Stimulated activated CD8-positive, alpha-beta memory T cell treated with anti-CD3 and anti-CD28 coated beads, Interleukin-4, amount 100 ng/mL, for 1 hour (primary cell): ENCODE results near the gene MTCH1.
"Not testable (repeated sequence)": the region's sequence is repeated elsewhere in the genome, so short reads cannot be mapped to it uniquely, and the experiment has no call there.

ENCODE experiments used
- DNase-seq, 2 donors: peaks; one replicate each; pipeline ENCODE4 v3.0.0-alpha.2; 2020; ENCODE audit warnings: low read depth in 2 of 2, low spot score in 1 of 2

Gene MTCH1

GRCh38 chr6:36955671-36956445 lies 30.1 kb downstream of the MTCH1 start:
- no peak for DNase-seq

- DNase-seq, result no peak
These were observed 30.9 kb downstream of the MTCH1 start for GRCh38 chr6:36955136-36955535.

DNA sequence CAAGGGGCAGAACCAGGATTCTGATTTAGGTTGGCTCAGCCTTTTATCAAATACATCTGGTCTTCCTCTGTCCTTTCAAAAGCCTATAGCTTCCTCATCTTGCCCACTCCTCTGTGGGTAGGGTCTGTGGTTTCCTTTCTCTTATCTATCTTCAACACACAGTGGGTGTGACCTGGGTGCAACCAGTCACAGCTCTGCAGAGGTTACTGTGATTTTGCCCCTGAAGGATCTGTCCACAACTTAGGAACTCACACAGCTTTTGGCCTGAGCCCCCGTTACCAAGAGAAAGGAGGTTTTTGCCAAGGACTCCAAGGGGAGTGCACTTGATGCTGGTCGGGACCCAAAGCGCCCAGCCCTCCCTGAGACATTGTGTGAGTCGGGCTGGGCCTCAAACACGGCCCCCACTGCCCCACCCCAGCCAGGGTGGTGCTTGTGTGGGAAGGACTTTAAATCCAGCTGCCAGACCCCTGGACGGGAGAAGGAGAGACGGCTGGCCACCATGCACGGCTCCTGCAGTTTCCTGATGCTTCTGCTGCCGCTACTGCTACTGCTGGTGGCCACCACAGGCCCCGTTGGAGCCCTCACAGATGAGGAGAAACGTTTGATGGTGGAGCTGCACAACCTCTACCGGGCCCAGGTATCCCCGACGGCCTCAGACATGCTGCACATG lies 31.6 kb downstream of the MTCH1 start, which contains the start of gene PI16:
Gene PI16 (plus strand): TSS at position 477 of the 670 bp plus-strand sequence. CDS start 23 bp downstream, at position 500.
- no peak for DNase-seq

DNA sequence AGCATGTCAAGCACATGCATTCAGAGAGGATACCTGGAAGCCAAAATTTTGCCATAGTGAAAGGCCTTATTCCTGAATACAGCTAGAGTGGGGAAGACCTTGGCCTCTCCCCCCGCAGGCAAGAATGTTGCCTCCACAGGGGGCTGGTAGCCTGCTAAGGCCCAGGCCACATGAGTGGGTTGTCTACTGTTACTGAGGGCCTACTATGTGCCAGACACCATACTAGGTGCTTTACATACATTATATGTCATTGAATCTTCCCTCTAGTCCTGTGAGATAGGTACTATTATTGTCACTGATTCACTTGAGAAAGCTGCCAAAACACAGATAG lies 32.1 kb downstream of the MTCH1 start:
- DNase-seq, result no peak

GRCh38 chr6:36949636-36950035 lies 36.4 kb downstream of the MTCH1 start:
- no peak for DNase-seq

DNA sequence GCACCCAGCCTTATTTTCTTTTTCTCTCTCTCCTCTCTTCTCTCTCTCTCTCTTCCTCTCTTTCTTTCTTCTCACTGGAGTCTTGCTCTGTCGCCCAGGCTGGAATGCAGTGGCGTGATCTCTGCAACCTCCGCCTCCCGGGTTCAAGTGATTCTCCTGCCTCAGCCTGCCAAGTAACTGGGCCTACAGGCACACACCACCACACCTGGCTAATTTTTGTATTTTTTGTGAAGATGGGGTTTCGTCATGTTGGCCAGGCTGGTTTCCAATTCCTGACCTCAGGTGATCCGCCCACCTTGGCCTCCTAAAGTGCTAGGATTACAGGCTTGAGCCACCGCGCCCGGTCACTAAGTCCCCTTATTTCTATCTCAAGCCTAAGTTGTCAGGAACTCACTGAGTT lies 36.9 kb downstream of the MTCH1 start:
- DNase-seq, result not testable (repeated sequence)

- no peak for DNase-seq
These were observed 38.2 kb downstream of the MTCH1 start for GRCh38 chr6:36947570-36948351.

DNA sequence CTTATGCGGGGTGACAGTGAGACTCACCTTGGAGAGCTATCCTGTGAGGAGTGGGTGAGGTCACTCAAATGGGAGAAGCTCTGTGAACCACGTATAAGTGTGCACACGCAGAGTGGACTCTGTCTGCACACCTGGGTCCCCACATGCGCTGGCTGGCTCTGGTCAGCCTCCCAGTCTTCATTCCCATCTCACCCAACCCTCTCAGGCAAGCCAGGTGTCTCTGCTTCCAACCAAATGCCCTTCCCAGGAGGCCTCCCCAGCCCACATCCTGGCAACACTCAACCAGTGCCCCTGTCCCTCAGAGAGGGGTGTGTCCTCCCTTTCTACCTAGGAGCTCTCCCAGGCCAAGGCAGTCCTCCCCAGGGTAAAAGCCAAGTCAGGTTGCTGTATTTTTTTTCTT lies 39.5 kb downstream of the MTCH1 start:
- DNase-seq, result no peak

DNA sequence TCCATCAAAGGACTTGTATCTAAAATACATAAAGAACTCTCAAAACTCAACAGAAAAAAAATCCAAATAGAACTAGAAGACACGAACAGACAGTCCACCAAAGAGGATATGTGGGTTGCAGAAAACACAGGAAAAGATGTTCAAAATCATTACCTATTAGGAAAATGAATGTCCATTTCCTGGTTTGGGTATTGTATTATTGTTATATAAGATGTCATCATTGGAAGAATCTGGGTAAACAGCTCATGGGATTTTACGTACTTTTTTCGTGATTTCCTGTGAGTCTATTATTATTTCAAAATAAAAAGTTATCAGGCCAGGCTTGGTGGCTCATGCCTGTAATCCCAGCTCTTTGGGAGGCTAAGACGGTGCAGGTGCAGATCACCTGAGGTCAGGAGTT lies 40.7 kb downstream of the MTCH1 start:
- no peak for DNase-seq

GRCh38 chr6:36944650-36945049 lies 41.3 kb downstream of the MTCH1 start:
- no peak for DNase-seq

DNA sequence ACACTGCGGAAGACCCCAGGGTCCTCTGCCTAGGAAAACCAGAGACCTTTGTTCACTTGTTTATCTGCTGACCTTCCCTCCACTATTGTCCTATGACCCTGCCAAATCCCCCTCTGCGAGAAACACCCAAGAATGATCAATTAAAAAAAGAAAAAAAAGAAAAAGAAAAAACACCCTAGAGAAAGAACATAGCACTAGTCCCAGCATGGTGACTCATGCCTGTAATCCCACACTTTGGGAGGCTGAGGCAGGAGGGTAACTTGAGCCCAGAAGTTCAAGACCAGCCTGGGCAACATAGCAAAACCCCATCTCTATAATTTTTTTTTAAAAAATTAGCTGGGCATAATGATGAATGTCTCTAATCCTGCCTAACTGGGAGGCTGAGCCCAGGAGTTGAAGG lies 43.7 kb downstream of the MTCH1 start:
- not testable (repeated sequence) for DNase-seq

DNA sequence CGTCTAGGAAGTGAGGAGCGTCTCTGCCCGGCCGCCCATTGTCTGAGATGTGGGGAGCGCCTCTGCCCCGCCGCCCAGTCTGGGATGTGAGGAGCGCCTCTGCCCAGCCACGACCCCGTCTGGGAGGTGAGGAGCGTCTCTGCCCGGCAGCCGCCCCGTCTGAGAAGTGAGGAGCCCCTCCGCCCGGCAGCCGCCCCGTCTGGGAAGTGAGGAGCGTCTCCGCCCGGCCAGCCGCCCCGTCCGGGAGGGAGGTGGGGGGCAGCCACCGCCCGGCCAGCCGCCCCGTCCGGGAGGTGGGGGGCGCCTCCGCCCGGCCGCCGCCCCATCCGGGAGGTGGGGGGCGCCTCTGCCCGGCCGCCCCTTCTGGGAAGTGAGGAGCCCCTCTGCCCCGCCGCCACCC lies 44.4 kb downstream of the MTCH1 start:
- DNase-seq, result not testable (repeated sequence)

GRCh38 chr6:36940027-36940426 lies 46.0 kb downstream of the MTCH1 start:
- DNase-seq, result no peak

GRCh38 chr6:36939005-36939404 lies 47.0 kb downstream of the MTCH1 start:
- not testable (repeated sequence) for DNase-seq

DNA sequence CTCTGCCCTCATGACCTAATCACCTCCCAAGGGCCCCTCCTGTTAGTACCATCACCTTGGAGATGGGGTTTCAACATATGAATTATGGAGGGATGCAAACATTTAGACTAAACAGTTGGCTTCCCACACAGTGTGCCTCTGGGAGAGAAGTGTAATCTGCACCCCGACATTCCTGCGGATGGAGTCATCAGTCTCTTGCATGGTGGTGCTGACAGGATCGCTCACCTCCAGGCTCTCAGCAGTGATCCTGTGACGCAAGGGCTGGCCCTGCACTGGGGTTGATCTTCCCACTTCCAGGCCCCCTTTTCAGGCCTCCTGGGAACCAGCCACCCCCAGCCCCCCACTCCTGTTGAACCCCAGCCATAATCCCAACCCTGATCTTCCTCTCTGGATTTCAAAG lies 47.5 kb downstream of the MTCH1 start:
- DNase-seq, result no peak

DNA sequence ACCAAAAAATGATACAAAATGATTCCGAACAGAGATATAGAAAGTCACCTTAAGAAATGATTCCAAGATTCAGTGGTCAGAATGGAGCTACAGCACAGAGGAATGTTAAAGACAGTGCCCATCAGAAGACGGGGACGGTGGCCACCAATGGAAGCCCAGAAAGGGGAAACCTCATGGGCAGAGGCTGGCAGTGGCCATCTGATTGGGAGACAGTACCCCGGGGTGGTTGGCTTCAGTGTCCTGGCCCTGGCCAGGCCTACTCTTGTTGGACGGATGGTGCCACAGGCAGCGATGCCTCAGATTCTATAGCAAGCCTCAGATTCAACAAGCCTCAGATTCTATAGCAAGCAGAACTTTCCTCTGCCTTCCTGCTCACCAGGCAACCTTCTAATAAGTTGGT lies 48.1 kb downstream of the MTCH1 start:
- DNase-seq, result no peak

DNA sequence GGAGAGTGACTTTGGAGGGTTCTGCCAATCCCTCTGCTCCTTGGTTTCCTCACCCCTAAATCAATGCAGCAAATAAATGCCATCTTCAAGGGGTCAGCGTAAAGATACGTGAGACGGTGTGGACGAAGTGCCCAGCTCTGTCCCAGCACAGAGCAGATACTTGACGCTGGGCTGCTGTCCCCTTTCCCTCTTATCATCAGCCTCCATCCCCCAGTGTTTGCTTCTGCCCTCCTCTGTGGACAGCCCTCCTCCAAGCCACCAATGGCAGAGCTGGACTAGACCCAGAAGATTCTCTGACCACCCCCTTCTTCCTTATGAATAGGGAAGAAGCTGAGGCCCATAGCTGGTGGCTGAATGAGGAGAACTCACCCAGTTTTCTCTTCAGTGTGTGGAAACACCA lies 49.2 kb downstream of the MTCH1 start:
- DNase-seq, result no peak

GRCh38 chr6:36934901-36935300 lies 51.1 kb downstream of the MTCH1 start:
- no peak for DNase-seq

GRCh38 chr6:36933519-36933918 lies 52.5 kb downstream of the MTCH1 start:
- DNase-seq, result no peak

GRCh38 chr6:36933102-36933501 lies 52.9 kb downstream of the MTCH1 start:
- DNase-seq, result no peak

DNA sequence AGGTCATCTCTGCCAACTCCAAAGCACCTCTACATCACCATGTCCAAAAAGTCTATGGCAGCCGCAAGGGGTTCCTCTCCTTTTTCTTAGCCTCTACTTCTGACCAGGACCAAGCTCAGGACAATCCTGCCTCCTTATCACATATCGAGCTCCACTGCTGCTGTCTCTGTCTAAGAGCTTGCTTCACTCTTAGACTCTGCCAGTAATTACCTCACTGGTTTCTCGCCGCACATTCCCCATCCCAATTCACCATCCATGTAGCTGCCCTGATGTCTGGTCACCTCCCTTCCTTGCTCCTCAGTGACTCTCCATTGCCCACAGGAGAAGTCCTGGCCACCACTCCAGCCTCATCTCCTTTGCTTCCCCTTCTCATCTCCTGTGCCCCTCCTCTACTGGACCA lies 55.5 kb downstream of the MTCH1 start:
- DNase-seq, result no peak

DNA sequence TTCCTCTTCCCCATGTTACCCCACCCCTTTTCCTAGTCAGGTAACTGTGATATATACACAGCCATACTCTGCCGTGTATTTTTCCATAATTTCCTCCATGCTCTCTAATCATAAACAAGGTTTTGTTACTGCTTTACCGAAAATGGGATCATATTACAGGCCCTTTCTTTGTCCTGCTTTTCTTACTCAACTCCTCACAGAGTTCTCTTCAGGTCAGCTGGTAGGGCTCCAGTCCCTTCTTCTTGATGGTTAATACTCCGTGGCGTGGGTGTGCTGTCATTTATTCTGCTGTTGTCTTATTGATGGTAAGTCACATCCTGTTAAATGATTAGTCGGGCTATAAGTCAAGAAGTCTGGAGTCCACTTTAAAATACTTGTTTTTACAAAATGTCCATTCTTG lies 56.4 kb downstream of the MTCH1 start:
- no peak for DNase-seq
